ENCODE measurements around the gene MARCKSL1.

GRCh38 chr1:32299327-32299726 lies 36.7 kb downstream of the MARCKSL1 start:
- TF ChIP-seq, protein P1, sequence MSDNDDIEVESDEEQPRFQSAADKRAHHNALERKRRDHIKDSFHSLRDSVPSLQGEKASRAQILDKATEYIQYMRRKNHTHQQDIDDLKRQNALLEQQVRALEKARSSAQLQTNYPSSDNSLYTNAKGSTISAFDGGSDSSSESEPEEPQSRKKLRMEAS (IDR thresholded peaks at IDR 0.05): no peak
- TF ChIP-seq, protein P2, sequence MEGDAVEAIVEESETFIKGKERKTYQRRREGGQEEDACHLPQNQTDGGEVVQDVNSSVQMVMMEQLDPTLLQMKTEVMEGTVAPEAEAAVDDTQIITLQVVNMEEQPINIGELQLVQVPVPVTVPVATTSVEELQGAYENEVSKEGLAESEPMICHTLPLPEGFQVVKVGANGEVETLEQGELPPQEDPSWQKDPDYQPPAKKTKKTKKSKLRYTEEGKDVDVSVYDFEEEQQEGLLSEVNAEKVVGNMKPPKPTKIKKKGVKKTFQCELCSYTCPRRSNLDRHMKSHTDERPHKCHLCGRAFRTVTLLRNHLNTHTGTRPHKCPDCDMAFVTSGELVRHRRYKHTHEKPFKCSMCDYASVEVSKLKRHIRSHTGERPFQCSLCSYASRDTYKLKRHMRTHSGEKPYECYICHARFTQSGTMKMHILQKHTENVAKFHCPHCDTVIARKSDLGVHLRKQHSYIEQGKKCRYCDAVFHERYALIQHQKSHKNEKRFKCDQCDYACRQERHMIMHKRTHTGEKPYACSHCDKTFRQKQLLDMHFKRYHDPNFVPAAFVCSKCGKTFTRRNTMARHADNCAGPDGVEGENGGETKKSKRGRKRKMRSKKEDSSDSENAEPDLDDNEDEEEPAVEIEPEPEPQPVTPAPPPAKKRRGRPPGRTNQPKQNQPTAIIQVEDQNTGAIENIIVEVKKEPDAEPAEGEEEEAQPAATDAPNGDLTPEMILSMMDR (IDR thresholded peaks at IDR 0.05; ENCODE audit: low read depth, low read length, missing input control): no peak
- no peak for TF ChIP-seq RXRA (IDR thresholded peaks at IDR 0.05)
- no peak for TF ChIP-seq YY1 (IDR thresholded peaks at IDR 0.05)
- TF ChIP-seq JUND (IDR thresholded peaks at IDR 0.05): no peak
- TF ChIP-seq HNF4A (conservative IDR thresholded peaks at IDR 0.05): no peak
- no peak for TF ChIP-seq REST (IDR thresholded peaks at IDR 0.05)
- TF ChIP-seq FOXA1 (IDR thresholded peaks at IDR 0.05): no peak
- no peak for TF ChIP-seq SP1 (IDR thresholded peaks at IDR 0.05)
- TF ChIP-seq RAD21 (IDR thresholded peaks at IDR 0.05): no peak
- no peak for TF ChIP-seq GABPA (IDR thresholded peaks at IDR 0.05 in 1 of 2, conservative IDR thresholded peaks at IDR 0.05 in 1 of 2)

Measured in liver (tissue), 3 donors.